Measurements from ENCODE around the gene NBAS. TPM values are rescaled to one million over a fixed set of nuclear protein-coding genes. Genes with fewer than 3 reads are reported as not detected.

The NBAS gene
- total RNA-seq, 2 experiments from 2014 or later: 28.2 to 31.8 TPM

GRCh38 chr2:15134957-15135356 lies 426.2 kb downstream of the NBAS start:
- POLR2A ChIA-PET: no interaction called here
- Mint-ChIP-seq H3K4me3 (no peak overlapping the region), H3K27ac (no peak overlapping the region), H3K9me3 (ENCODE audit: insufficient read depth) (peaks cover 6% of the 10 kb centered on the region), H3K36me3 (ENCODE audit: low read depth) (no peaks in the 10 kb centered on the region), H3K4me1 (ENCODE audit: low read depth) (no peaks in the 10 kb centered on the region), H3K27me3 (ENCODE audit: low read depth) (no peaks in the 10 kb centered on the region)
- no peak for DNase-seq
- CTCF ChIA-PET: interaction anchor here (0.7 kb wide), 1 partner anchor 11 kb away, joined by 3 read pairs; no protein-coding TSS in a partner anchor
- no peak for ATAC-seq

- DNase-seq (no peak), ATAC-seq (no peak)
- Mint-ChIP-seq H3K4me3 (no peak overlapping the region), H3K27me3 (ENCODE audit: low read depth) (no peaks in the 10 kb centered on the region), H3K9me3 (ENCODE audit: insufficient read depth) (peaks cover under 1% of the 10 kb centered on the region), H3K36me3 (ENCODE audit: low read depth) (no peaks in the 10 kb centered on the region), H3K27ac (no peak overlapping the region), H3K4me1 (ENCODE audit: low read depth) (no peaks in the 10 kb centered on the region)
- POLR2A ChIA-PET: no interaction called here
- CTCF ChIA-PET: no interaction called here
Measured at GRCh38 chr2:15133461-15133860, 427.7 kb downstream of the NBAS start.

- ChIA-PET CTCF (no interaction called here), POLR2A (no interaction called here)
- H3K27ac Mint-ChIP-seq: no peak overlapping the region
- H3K4me1 Mint-ChIP-seq (ENCODE audit: low read depth): no peaks in the 10 kb centered on the region
- H3K36me3 Mint-ChIP-seq (ENCODE audit: low read depth): no peaks in the 10 kb centered on the region
- no peaks in the 10 kb centered on the region for H3K9me3 Mint-ChIP-seq (ENCODE audit: insufficient read depth)
- H3K27me3 Mint-ChIP-seq (ENCODE audit: low read depth): no peaks in the 10 kb centered on the region
- DNase-seq: no peak
- H3K4me3 Mint-ChIP-seq: no peak overlapping the region
- no peak for ATAC-seq
Measured at GRCh38 chr2:15128846-15129245, 432.3 kb downstream of the NBAS start.

GRCh38 chr2:15127876-15128275 lies 433.3 kb downstream of the NBAS start:
- CTCF ChIA-PET: interaction anchor here (1.6 kb wide), 1 partner anchor 11 kb away, joined by 4 read pairs; no protein-coding TSS in a partner anchor
- Mint-ChIP-seq H3K27ac (no peak overlapping the region), H3K4me1 (ENCODE audit: low read depth) (no peaks in the 10 kb centered on the region), H3K4me3 (no peak overlapping the region), H3K27me3 (ENCODE audit: low read depth) (no peaks in the 10 kb centered on the region), H3K9me3 (ENCODE audit: insufficient read depth) (no peaks in the 10 kb centered on the region), H3K36me3 (ENCODE audit: low read depth) (no peaks in the 10 kb centered on the region)
- POLR2A ChIA-PET: no interaction called here
- ATAC-seq: no peak
- no peak for DNase-seq

DNA sequence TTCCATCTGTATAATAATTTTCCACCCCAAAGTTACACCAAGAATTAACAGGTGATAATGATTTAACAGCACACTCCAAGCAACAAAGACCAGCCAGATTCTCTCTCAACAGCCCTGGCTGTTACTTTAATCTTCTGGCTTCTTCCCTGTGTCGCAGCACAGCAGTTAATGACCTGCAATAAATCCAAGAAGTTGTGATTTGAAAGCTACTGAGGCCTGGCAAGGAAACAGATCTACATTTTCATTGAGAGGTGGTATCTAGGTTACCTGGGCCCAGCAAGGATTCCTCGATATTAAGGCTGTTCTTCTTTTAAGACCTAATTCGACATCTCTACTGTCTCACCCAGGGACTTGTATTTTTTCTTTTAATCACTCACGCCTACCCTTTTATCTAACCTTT lies 433.8 kb downstream of the NBAS start:
- POLR2A ChIA-PET: no interaction called here
- Mint-ChIP-seq H3K27me3 (ENCODE audit: low read depth) (no peaks in the 10 kb centered on the region), H3K4me3 (no peak overlapping the region), H3K36me3 (ENCODE audit: low read depth) (no peaks in the 10 kb centered on the region), H3K27ac (no peak overlapping the region), H3K9me3 (ENCODE audit: insufficient read depth) (no peaks in the 10 kb centered on the region), H3K4me1 (ENCODE audit: low read depth) (no peaks in the 10 kb centered on the region)
- ATAC-seq (no peak), DNase-seq (no peak)
- CTCF ChIA-PET: interaction anchor here (1.6 kb wide), 1 partner anchor 11 kb away, joined by 4 read pairs; no protein-coding TSS in a partner anchor

DNA sequence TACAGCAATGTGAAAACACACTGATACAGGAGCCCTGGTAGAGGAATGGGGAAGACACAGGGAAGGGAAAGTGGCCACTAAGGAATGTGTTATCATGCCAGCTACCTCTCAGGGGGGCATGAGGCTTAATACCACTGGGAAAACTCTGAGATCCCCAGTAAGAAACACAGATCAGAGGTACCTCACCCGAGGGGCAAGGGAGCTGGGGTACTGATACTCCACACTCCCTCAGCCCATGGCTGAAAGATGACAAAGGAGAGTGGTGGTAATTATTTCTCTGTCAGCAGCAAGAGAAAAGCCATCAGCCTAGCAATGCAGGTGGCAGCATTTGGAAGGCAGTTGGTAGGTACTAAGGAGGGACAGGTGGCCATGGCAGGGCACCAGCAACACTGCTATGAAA lies 434.8 kb downstream of the NBAS start:
- ATAC-seq: no peak
- H3K4me3 Mint-ChIP-seq: no peak overlapping the region
- H3K27me3 Mint-ChIP-seq (ENCODE audit: low read depth): no peaks in the 10 kb centered on the region
- H3K9me3 Mint-ChIP-seq (ENCODE audit: insufficient read depth): no peaks in the 10 kb centered on the region
- CTCF ChIA-PET: no interaction called here
- POLR2A ChIA-PET: no interaction called here
- no peaks in the 10 kb centered on the region for H3K36me3 Mint-ChIP-seq (ENCODE audit: low read depth)
- no peaks in the 10 kb centered on the region for H3K4me1 Mint-ChIP-seq (ENCODE audit: low read depth)
- no peak for DNase-seq
- H3K27ac Mint-ChIP-seq: no peak overlapping the region

DNA sequence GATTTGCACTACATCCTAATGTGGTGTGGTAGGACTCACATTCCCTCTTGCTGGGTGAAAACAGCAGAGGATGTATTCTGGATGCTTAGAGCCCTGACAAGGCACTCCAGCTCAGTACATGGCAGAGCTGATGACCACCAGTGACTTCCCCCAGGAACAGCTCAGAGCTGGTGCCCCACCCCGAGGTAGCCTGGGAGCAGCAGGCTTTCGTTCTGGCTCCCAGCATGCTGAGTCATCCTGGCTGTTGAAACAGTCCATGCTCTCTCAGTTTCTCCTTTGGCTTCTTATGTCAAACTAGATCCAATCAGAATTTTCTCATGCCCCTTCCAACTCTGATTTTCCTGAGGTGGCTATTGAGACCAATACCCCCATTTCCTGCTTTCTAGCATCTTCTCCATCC lies 438.2 kb downstream of the NBAS start:
- ChIA-PET CTCF (no interaction called here), POLR2A (no interaction called here)
- no peaks in the 10 kb centered on the region for H3K27me3 Mint-ChIP-seq (ENCODE audit: low read depth)

DNA sequence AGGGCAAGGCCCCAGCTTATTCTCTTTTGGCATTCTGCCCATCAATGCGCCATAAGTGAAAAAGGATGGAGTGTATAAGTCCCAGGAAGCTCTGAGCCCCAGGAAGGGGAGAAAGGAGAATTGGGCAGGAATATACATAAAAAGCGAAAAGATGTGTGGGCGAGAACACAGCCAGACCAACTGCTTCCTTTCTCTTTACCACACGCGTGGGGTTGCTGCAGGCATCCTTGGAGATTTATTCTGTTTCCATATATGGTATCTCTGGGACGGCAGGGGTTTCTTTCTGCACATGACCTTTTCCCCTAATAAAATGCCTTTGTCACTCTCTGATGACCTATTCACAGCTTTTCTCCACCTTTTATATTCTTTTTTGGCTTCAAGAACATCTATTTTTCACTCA lies 440.5 kb downstream of the NBAS start:
- ATAC-seq (no peak), DNase-seq (no peak)
- no peaks in the 10 kb centered on the region for H3K36me3 Mint-ChIP-seq (ENCODE audit: low read depth)
- H3K4me1 Mint-ChIP-seq (ENCODE audit: low read depth): no peaks in the 10 kb centered on the region
- no peaks in the 10 kb centered on the region for H3K9me3 Mint-ChIP-seq (ENCODE audit: insufficient read depth)
- no peaks in the 10 kb centered on the region for H3K27me3 Mint-ChIP-seq (ENCODE audit: low read depth)
- H3K27ac Mint-ChIP-seq: no peak overlapping the region
- H3K4me3 Mint-ChIP-seq: no peak overlapping the region
- ChIA-PET CTCF (no interaction called here), POLR2A (no interaction called here)

More for the DNA sequence above, 438.2 kb downstream of the NBAS start:
- H3K4me1 Mint-ChIP-seq (ENCODE audit: low read depth): no peaks in the 10 kb centered on the region
- no peak for ATAC-seq
- H3K36me3 Mint-ChIP-seq (ENCODE audit: low read depth): no peaks in the 10 kb centered on the region
- DNase-seq: no peak
- H3K27ac Mint-ChIP-seq: no peak overlapping the region
- no peak overlapping the region for H3K4me3 Mint-ChIP-seq
- no peaks in the 10 kb centered on the region for H3K9me3 Mint-ChIP-seq (ENCODE audit: insufficient read depth)

DNA sequence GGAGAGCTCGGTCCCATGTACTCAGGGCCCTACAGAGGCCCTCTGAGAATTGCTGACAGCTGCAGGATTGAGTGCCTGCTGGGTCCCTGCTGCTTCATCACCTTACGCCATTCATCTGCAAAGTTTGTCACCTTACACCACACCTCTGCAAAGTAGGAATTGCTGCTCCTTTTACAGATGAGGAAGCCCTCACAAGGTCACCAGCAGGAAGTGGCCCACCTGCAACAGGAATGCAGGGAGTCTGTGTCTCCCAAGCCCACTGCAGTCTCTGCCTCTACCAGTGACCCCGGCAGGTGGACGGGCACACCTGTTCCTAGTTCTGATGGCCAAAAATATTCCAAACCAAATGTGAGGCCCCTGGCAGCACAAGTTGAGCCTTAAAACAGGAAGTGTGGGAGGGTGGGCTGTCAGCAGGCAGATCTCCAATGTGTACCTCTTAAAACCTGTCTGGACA lies 441.4 kb downstream of the NBAS start:
- POLR2A ChIA-PET: no interaction called here
- no peak for ATAC-seq
- Mint-ChIP-seq H3K27me3 (ENCODE audit: low read depth) (no peaks in the 10 kb centered on the region), H3K4me3 (no peak overlapping the region), H3K4me1 (ENCODE audit: low read depth) (no peaks in the 10 kb centered on the region), H3K36me3 (ENCODE audit: low read depth) (no peaks in the 10 kb centered on the region), H3K27ac (no peak overlapping the region), H3K9me3 (ENCODE audit: insufficient read depth) (no peaks in the 10 kb centered on the region)
- DNase-seq: no peak
- CTCF ChIA-PET: no interaction called here

GRCh38 chr2:15117409-15118050 lies 443.6 kb downstream of the NBAS start:
- ChIA-PET POLR2A (no interaction called here), CTCF (interaction anchor here (1.0 kb wide), 1 partner anchor 460 kb away, joined by 3 read pairs; no protein-coding TSS in a partner anchor)
- DNase-seq (no peak), ATAC-seq (no peak)
- no peaks in the 10 kb centered on the region for H3K4me1 Mint-ChIP-seq (ENCODE audit: low read depth)
- no peak overlapping the region for H3K4me3 Mint-ChIP-seq
- peaks cover 4% of the 10 kb centered on the region for H3K9me3 Mint-ChIP-seq (ENCODE audit: insufficient read depth)
- H3K27me3 Mint-ChIP-seq (ENCODE audit: low read depth): no peaks in the 10 kb centered on the region
- H3K27ac Mint-ChIP-seq: no peak overlapping the region
- peaks cover 1% of the 10 kb centered on the region for H3K36me3 Mint-ChIP-seq (ENCODE audit: low read depth)

Other genes with a start within 250 kb of the NBAS start
- 10 to 100 TPM; 70.2 to 72.1 TPM for gene DDX1, start 30.5 kb upstream of the NBAS start, total RNA-seq